UCSD-AML1 (cell line): ENCODE measurements around the gene TSEN15.
"Not testable (repeated sequence)": the region's sequence is repeated elsewhere in the genome, so short reads cannot be mapped to it uniquely, and the experiment has no call there.

Experiments
- DNase-seq: peaks from one replicate; lab custom pipeline; 2025; ENCODE audit not compliant: unreplicated experiment; lab: John Stamatoyannopoulos, UW

TSEN15 gene

DNA sequence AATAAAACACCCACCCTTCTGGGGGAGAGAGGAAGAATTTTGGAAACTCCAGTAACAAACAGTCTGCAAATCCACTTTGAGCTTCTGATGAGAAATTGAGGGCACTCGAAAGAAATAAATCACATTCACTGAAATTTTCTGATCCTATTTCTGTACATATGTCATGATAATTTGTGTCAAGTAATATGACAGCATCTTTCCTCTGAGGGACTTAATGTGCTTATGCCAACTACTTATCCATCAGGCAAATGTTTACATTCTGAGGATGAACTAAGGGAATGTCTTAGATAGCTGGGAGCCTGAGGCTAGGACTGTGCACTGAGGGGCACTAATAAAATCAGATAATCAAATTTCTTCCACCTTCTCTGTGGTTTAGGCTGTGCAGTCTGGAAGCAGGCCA is 44.5 kb downstream of the TSEN15 start:
- DNase-seq, result no peak

GRCh38 chr1:184096580-184096979 is 45.0 kb downstream of the TSEN15 start:
- DNase-seq, result not testable (repeated sequence)

- DNase-seq, result no peak
These were observed 49.6 kb downstream of the TSEN15 start for GRCh38 chr1:184101141-184101540.

DNA sequence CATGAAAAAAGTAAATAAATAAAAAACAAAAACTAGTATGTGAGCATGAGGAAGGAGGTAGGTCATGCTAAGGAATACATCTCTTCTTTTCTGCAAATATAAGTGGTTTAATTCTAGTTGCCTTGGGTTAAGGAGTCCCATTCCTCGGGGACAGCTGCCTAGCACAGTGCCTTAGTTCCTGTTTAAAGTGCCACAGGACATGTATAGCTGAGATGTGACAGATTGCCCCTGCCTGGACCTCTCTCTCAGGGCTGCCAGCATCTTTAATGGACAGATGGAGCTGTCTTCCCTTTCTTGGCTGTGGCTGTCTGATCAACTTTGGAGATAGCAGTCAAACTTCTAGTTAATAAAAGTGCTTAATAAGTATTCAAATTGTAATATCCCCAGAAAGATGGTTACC is 50.0 kb downstream of the TSEN15 start:
- no peak for DNase-seq

- no peak for DNase-seq
These were observed 59.0 kb downstream of the TSEN15 start for GRCh38 chr1:184110272-184111204.

GRCh38 chr1:184112176-184112948 is 60.8 kb downstream of the TSEN15 start:
- DNase-seq, result no peak

DNA sequence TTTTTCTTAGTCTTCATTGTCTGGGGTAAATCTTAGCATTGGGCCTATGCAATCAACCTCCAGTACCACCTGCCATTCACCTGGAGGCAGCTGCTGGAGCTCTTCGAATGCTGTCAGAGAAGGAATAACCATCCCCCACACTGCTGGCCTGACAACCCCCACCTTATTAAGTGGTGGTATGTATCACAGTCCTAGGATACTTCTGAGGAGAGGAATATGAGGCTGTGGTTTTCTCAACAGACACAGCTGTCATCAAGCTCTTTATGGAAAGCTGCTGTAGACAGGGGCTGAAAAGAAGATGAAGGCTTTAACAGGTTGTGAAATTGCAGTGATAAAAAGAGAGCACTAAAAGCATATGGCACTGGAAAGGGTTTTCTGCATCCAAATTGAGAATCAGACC is 61.7 kb downstream of the TSEN15 start:
- DNase-seq, result no peak

DNA sequence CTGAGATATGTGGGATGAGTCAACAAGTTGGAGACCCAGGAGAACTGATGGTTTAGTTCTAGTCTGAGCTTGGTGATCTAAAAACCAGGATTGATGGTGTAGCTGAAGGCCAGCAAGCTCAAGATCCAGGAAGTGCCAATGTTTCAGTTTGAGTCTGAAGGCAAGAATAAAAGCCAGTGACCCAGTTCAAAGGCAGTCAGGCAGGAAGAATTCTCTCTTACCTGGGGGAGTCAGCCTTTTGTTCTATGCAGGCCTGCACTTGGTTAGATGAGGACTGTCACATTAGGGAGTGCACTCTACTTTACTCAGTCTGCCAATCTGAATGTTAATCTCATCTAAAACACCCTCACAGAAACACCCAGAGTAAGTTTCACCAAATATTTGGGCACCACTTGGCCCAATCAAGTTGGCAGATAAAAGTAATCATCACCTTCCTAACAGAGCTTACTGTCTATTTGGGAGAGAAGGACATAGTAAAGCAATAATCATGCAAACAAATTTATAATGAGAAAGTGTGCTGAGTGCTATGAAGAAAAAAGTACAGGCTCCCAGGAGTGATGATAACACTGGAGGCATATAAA is 63.4 kb downstream of the TSEN15 start:
- no peak for DNase-seq

DNA sequence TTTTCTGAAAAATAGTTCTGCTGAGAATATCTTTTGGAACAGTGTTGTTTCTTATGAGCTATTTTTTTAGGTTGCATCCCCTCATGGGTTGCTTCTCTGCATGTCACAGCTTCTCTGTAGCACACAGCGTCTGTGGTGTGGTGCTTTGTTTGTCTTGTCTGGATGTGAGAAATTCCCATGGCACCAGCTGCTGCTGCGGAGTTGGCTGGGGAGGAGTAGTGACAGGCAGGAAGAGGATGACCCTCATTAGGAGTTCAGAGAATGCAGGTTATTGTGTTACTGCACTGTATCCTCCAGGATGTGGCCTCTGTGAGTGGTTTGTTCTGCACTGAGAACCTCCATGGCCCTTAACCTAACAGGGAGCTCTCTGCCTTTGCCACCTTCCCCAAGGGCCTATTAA is 64.8 kb downstream of the TSEN15 start:
- no peak for DNase-seq

DNA sequence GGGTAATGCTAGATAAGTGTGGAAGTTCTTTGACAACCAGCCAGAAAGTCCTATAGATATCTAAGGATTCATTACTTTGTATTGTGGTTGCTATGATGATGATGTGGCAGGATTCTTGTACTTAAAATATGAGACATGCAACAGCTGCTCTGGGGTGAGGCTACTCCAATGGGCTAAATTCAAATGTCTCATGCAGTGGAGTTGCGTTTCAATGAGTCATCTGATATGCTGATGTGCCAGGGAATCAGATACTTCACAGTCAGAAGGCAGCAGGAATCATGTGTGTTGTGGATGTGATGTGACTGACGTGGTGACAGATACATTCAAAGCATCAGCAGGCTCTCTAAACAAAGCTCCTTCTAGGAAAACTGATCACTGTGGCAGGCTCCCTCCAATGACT is 66.5 kb downstream of the TSEN15 start:
- DNase-seq, result no peak
